Measurements from ENCODE around the gene FGD3. TPM values are rescaled to one million over a fixed set of nuclear protein-coding genes. Genes with fewer than 3 reads are reported as not detected.

FGD3 gene
- total and polyA plus RNA-seq, 9 of the 15 experiments (the other 6 are each of a cell fraction or from before 2014, with no cell fraction given), result 0.07 to 1.3 (median 0.29) TPM

DNA sequence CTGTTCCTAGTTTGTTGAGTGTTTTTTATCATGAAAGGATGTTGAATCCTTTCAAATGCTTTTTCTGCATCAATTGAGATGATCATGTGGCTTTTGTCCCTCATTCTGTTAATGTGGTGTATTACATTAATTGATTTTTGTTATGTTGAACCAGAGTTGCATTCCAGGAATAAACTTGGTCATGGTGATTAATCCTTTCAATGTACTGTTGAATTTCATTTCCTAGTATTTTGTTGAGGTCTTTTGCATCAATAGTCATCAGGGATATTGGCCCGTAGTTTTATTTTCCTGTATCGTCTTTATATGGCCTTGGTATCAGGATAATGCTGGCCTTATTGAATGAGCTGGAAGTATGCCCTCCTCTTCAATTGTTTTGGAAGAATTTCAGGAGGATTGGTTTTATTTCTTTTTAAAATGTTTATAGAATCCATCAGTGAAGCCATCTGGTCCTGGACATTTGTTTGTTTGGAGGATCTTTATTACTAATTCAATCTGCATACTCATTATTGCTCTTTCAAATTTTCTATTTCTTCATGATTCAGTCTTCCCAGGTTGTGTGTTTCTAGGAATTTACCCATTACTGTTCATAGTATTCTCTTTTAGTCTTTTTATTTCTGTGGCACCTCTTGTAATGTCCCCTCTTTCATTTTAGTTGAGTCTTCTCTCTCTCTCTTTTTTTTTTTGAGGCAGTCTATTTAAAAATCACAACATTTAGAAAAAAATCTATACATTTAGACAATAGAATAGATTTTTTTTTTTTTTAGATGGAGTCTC is 32.1 kb downstream of the FGD3 start:
- Histone ChIP-seq H2AFZ (ENCODE audit: low read depth, low read length) (no peak overlapping the region), H3K79me2 (ENCODE audit: control insufficient read depth, insufficient read depth, low read length) (no peaks in the 10 kb centered on the region), H4K20me1 (replicated peaks; ENCODE audit: control insufficient read depth, insufficient read depth, low read length) (no peaks in the 10 kb centered on the region), H3K9ac (ENCODE audit: insufficient read depth in 1 of 2, low read depth in 2 of 2, low read length in 2 of 2) (no peak overlapping the region), H3K27ac (ENCODE audit: extremely low read depth, low read depth, low read length) (no peak overlapping the region), H3K4me2 (ENCODE audit: insufficient read depth, low read length) (no peak overlapping the region), H3K36me3 (ENCODE audit: control insufficient read depth, insufficient read depth, low read length) (no peaks in the 10 kb centered on the region), H3K4me1 (replicated peaks in 1 of 2; ENCODE audit: control insufficient read depth in 2 of 2, insufficient read depth in 2 of 2, low read length in 2 of 2) (0 out of 5 replicates have a peak, but pooled peaks cover 0 to 3% of the 10 kb centered on the region in 2 experiments), H3K9me1 (ENCODE audit: control insufficient read depth, insufficient read depth, low read length) (no peaks in the 10 kb centered on the region), H3K27me3 (ENCODE audit: control insufficient read depth in 2 of 2, insufficient read depth in 2 of 2, low read length in 2 of 2) (peaks cover 4 to 38% of the 10 kb centered on the region in 2 experiments; a peak in 4 of 5 replicates), H3K4me3 (no peak overlapping the region), H3K9me3 (replicated peaks; ENCODE audit: control insufficient read depth, insufficient read depth, low read depth, low read length) (no peaks in the 10 kb centered on the region)
- DNase-seq (ENCODE audit: extremely low read depth in 1 of 4, low spot score in 3 of 4) (no peak), ATAC-seq (no peak), FAIRE-seq (no peak)
- 0% methylated on average over 2 of the region's 2 CpGs for WGBS (ENCODE audit: insufficient coverage, low coverage, missing lambda C conversion rate)
- TF ChIP-seq ARHGAP35 (IDR thresholded peaks at IDR 0.05; ENCODE audit: partially characterized antibody) (no peak), ZBTB8A (IDR thresholded peaks at IDR 0.05; ENCODE audit: partially characterized antibody) (no peak), SPI1 (IDR thresholded peaks at IDR 0.05; ENCODE audit: borderline replicate concordance, low read depth, low read length) (no peak), PCBP2 (IDR thresholded peaks at IDR 0.05; ENCODE audit: low read depth, low read length, poor library complexity, severe bottlenecking) (no peak), MEF2D (tag; conservative IDR thresholded peaks at IDR 0.05; ENCODE audit: low read depth) (no peak)
- TF ChIP-seq, protein P1, sequence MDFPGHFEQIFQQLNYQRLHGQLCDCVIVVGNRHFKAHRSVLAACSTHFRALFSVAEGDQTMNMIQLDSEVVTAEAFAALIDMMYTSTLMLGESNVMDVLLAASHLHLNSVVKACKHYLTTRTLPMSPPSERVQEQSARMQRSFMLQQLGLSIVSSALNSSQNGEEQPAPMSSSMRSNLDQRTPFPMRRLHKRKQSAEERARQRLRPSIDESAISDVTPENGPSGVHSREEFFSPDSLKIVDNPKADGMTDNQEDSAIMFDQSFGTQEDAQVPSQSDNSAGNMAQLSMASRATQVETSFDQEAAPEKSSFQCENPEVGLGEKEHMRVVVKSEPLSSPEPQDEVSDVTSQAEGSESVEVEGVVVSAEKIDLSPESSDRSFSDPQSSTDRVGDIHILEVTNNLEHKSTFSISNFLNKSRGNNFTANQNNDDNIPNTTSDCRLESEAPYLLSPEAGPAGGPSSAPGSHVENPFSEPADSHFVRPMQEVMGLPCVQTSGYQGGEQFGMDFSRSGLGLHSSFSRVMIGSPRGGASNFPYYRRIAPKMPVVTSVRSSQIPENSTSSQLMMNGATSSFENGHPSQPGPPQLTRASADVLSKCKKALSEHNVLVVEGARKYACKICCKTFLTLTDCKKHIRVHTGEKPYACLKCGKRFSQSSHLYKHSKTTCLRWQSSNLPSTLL (IDR thresholded peaks at IDR 0.05), result no peak
- no TSS peak for BruUV-seq (replicated peaks)
- POLR2A ChIA-PET, result no interaction called here
- intact Hi-C loops (cut with micrococcal nuclease) (no loop called here), in situ Hi-C loops (cut with MboI) (no loop called here)
- CTCF ChIA-PET (ENCODE audit: low intra/inter-chr PET ratio), result no interaction called here

All from K562 (cell line).